GM23338 (cell line): ENCODE data around the gene FAM98C. TPM values are rescaled to one million over a fixed set of nuclear protein-coding genes. Genes with fewer than 3 reads are reported as not detected.

ENCODE experiments used
- ATAC-seq: fragments of 200-7000 bp; cut with Tn5 transposase; 3 replicates; pipeline ENCODE4 v1.9.1; 2020
- DNase-seq: peaks from one replicate; pipeline ENCODE4 v3.0.0-alpha.2; 2015; ENCODE audit warnings: low spot score
- H2AFZ ChIP-seq: fragments of 200-600 bp; sonication (generic); 2 replicates; pipeline ENCODE4 v1.8.0; 2016; ENCODE audit warnings: antibody characterized with exemption, mild to moderate bottlenecking, moderate library complexity
- H3F3A ChIP-seq: fragments of 200-600 bp; sonication (generic); replicated peaks from 2 replicates; pipeline ENCODE4 v1.8.0; 2017; ENCODE audit warnings: antibody characterized with exemption, mixed run types, low read depth
- H3K27ac ChIP-seq: fragments of 200-600 bp; sonication (generic); 2 replicates; pipeline ENCODE4 v1.6.1; 2016; ENCODE audit warnings: low read depth
- H3K27me3 ChIP-seq: fragments of 200-600 bp; sonication (generic); 2 replicates; pipeline ENCODE4 v1.8.0; 2016; ENCODE audit warnings: mild to moderate bottlenecking, mixed run types, moderate library complexity; ENCODE audit not compliant: insufficient read depth
- H3K36me3 ChIP-seq: fragments of 200-600 bp; sonication (generic); 2 replicates; pipeline ENCODE4 v1.8.0; 2016; ENCODE audit warnings: mild to moderate bottlenecking; ENCODE audit not compliant: insufficient read depth
- H3K4me1 ChIP-seq: fragments of 200-600 bp; sonication (generic); 2 replicates; pipeline ENCODE4 v1.8.0; 2016; ENCODE audit warnings: mild to moderate bottlenecking, moderate library complexity; ENCODE audit not compliant: insufficient read depth
- H3K4me2 ChIP-seq: fragments of 200-600 bp; sonication (generic); 2 replicates; pipeline ENCODE4 v1.7.1; 2017; ENCODE audit warnings: mixed run types
- H3K4me3 ChIP-seq: fragments of 200-600 bp; sonication (generic); 2 replicates; pipeline ENCODE4 v1.6.1; 2016; ENCODE audit warnings: mixed run types
- H3K79me2 ChIP-seq: fragments of 200-600 bp; sonication (generic); replicated peaks from 2 replicates; pipeline ENCODE4 v1.8.0; 2017; ENCODE audit warnings: mild to moderate bottlenecking; ENCODE audit not compliant: insufficient read depth
- H3K9me2 ChIP-seq: fragments of 200-600 bp; sonication (generic); 2 replicates; pipeline ENCODE4 v1.8.0; 2017; ENCODE audit not compliant: insufficient read depth
- H4K20me1 ChIP-seq: fragments of 200-600 bp; sonication (generic); replicated peaks from 2 replicates; pipeline ENCODE4 v1.8.0; 2017; ENCODE audit warnings: mild to moderate bottlenecking; ENCODE audit not compliant: insufficient read depth
- H3K27ac Mint-ChIP-seq: 2 replicates; pipeline ENCODE4 v1.8.0; 2020; ENCODE audit warnings: inconsistent platforms, mild to moderate bottlenecking, moderate library complexity, mixed read lengths
- H3K27me3 Mint-ChIP-seq: 3 replicates; pipeline ENCODE4 v1.8.0; 2022; ENCODE audit warnings: low read depth, mild to moderate bottlenecking, moderate library complexity, mixed read lengths, inconsistent platforms; ENCODE audit not compliant: insufficient read depth, poor library complexity
- H3K36me3 Mint-ChIP-seq: 3 replicates; pipeline ENCODE4 v1.8.0; 2021; ENCODE audit warnings: low read depth, mild to moderate bottlenecking, inconsistent platforms, moderate library complexity, mixed read lengths
- H3K4me1 Mint-ChIP-seq: 3 replicates; pipeline ENCODE4 v1.8.0; 2020; ENCODE audit warnings: mild to moderate bottlenecking, inconsistent platforms, mixed read lengths
- H3K4me3 Mint-ChIP-seq: 3 replicates; pipeline ENCODE4 v1.8.0; 2021; ENCODE audit warnings: moderate library complexity, mild to moderate bottlenecking, inconsistent platforms, mixed read lengths
- H3K9me3 Mint-ChIP-seq: 3 replicates; pipeline ENCODE4 v1.8.0; 2020; ENCODE audit warnings: moderate library complexity, mild to moderate bottlenecking, inconsistent platforms, mixed read lengths
- CREB1 ChIP-seq: fragments of 250-450 bp; sonication (Bioruptor Pico); IDR thresholded peaks from 2 replicates; pipeline ENCODE4 v1.5.0; 2020; ENCODE audit warnings: low read depth, mild to moderate bottlenecking, moderate library complexity
- EZH2 ChIP-seq: fragments of 200-600 bp; sonication (generic); IDR thresholded peaks from one replicate; pipeline ENCODE4 v1.8.0; 2017; ENCODE audit warnings: antibody characterized with exemption, mild to moderate bottlenecking, low read depth; ENCODE audit not compliant: unreplicated experiment
- EZH2phosphoT487 ChIP-seq: fragments of 200-600 bp; sonication (generic); IDR thresholded peaks from one replicate; pipeline ENCODE4 v1.8.1; 2018; ENCODE audit warnings: antibody characterized with exemption; ENCODE audit not compliant: unreplicated experiment
- JUNB ChIP-seq: IDR thresholded peaks from one replicate; pipeline ENCODE4 v1.6.1; 2016; ENCODE audit warnings: antibody characterized with exemption; ENCODE audit not compliant: unreplicated experiment
- STAT1 ChIP-seq: IDR thresholded peaks from one replicate; pipeline ENCODE4 v1.6.1; 2016; ENCODE audit warnings: antibody characterized with exemption; ENCODE audit not compliant: unreplicated experiment
- ZNF114 ChIP-seq: fragments of 250-450 bp; sonication (Bioruptor Pico); IDR thresholded peaks from 2 replicates; pipeline ENCODE4 v1.5.0; 2020; ENCODE audit warnings: mild to moderate bottlenecking, moderate library complexity
- polyA plus RNA-seq: library from polyadenylated mRNA; unstranded; fragments of >200 nt; fragmentation: Nextera tagmentation; extraction: Ambion mirVana; gene quantifications from 2 replicates; pipeline ENCODE4 v1.2.1, GENCODE V29; 2016
- total RNA-seq: library from RNA; depleted of rRNA; stranded (reverse); fragments of >200 nt; shearing (Covaris generic); gene quantifications from 2 replicates; pipeline ENCODE4 v1.2.3, GENCODE V29; 2014
- TF ChIP-seq, protein P1 (sequence below): IDR thresholded peaks from 2 replicates; pipeline ENCODE4 v1.6.1; 2016; ENCODE audit warnings: antibody characterized with exemption
- TF ChIP-seq, protein P2 (sequence below): IDR thresholded peaks from one replicate; pipeline ENCODE4 v1.6.1; 2018; ENCODE audit warnings: antibody characterized with exemption; ENCODE audit not compliant: unreplicated experiment
- TF ChIP-seq, protein P3 (sequence below), 2 experiments: fragments of 200-600 bp in 1 of 2; sonication (generic) in 1 of 2; conservative IDR thresholded peaks; 2 replicates each; pipeline versions ENCODE4 v1.5.1 to v1.6.1; 2016 to 2017; ENCODE audit warnings: antibody characterized with exemption in 2 of 2, low read depth in 2 of 2, mild to moderate bottlenecking in 2 of 2, moderate library complexity in 1 of 2

Gene FAM98C
- total and polyA plus RNA-seq, 2 experiments from 2014 or later = 4.3 to 7.6 TPM

DNA sequence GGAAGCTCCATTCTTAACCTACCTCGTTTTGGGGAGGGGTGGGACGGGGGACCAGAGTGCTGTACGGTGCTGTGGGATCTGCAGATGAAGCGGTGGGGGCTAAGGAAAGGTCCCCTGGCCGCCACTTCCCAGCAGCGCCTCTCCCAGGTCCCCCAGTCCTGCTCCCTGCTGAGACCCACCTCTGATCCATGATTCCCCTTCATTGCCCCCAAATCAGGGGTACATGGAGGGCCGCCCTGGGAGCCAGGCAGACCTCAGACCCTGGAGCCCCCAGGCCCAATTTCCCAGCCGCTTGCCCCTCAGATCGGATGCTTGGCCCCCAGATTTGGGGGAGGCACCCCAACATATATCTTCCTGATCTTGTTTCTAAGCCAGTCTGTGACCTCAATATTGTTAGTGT is 3.8 kb upstream of the FAM98C start (continued):
- TF ChIP-seq, protein P1, sequence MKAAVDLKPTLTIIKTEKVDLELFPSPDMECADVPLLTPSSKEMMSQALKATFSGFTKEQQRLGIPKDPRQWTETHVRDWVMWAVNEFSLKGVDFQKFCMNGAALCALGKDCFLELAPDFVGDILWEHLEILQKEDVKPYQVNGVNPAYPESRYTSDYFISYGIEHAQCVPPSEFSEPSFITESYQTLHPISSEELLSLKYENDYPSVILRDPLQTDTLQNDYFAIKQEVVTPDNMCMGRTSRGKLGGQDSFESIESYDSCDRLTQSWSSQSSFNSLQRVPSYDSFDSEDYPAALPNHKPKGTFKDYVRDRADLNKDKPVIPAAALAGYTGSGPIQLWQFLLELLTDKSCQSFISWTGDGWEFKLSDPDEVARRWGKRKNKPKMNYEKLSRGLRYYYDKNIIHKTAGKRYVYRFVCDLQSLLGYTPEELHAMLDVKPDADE = no peak
- no peak for TF ChIP-seq JUNB
- TF ChIP-seq EZH2phosphoT487 = no peak
- TF ChIP-seq, protein P2, sequence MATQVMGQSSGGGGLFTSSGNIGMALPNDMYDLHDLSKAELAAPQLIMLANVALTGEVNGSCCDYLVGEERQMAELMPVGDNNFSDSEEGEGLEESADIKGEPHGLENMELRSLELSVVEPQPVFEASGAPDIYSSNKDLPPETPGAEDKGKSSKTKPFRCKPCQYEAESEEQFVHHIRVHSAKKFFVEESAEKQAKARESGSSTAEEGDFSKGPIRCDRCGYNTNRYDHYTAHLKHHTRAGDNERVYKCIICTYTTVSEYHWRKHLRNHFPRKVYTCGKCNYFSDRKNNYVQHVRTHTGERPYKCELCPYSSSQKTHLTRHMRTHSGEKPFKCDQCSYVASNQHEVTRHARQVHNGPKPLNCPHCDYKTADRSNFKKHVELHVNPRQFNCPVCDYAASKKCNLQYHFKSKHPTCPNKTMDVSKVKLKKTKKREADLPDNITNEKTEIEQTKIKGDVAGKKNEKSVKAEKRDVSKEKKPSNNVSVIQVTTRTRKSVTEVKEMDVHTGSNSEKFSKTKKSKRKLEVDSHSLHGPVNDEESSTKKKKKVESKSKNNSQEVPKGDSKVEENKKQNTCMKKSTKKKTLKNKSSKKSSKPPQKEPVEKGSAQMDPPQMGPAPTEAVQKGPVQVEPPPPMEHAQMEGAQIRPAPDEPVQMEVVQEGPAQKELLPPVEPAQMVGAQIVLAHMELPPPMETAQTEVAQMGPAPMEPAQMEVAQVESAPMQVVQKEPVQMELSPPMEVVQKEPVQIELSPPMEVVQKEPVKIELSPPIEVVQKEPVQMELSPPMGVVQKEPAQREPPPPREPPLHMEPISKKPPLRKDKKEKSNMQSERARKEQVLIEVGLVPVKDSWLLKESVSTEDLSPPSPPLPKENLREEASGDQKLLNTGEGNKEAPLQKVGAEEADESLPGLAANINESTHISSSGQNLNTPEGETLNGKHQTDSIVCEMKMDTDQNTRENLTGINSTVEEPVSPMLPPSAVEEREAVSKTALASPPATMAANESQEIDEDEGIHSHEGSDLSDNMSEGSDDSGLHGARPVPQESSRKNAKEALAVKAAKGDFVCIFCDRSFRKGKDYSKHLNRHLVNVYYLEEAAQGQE = no peak
- no peak for TF ChIP-seq ZNF114 (CRISPR knock-in tag)
- no peak for TF ChIP-seq STAT1
- TF ChIP-seq CREB1 = no peak

DNA sequence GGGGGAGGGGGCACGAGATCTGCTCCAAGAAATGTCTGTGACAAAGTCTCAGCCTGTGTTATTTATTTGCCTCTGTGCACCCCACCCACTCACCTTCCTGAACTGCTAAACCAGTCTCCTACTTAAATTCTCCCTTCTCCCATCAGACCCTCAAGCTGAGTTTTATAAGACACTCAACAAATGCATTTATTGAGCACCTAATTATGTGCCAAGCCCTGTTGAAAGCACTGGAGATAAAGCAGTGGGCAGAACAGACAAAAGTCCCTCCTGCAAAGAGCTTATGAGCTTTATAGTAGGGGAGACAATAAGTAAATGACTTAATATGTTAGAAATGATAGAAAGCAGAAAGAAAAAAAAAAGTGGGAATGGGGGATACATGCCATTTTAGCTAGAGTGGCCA is 3.4 kb upstream of the FAM98C start:
- no peak overlapping the region for H3K27ac Mint-ChIP-seq
- no peak overlapping the region for H3K4me3 ChIP-seq
- no peak overlapping the region for H2AFZ ChIP-seq
- H3K36me3 ChIP-seq = no peaks in the 10 kb centered on the region
- peaks cover 9% of the 10 kb centered on the region for H3K36me3 Mint-ChIP-seq
- H3K4me1 Mint-ChIP-seq = peaks cover 11% of the 10 kb centered on the region; the same call in 2 of the 3 replicates
- no peak overlapping the region for H3K4me3 Mint-ChIP-seq
- H3K27me3 Mint-ChIP-seq = peaks cover 63% of the 10 kb centered on the region
- TF ChIP-seq CREB1 = no peak
- ATAC-seq = no peak
- no peak overlapping the region for H3K27ac ChIP-seq
- peaks cover 80% of the 10 kb centered on the region for H3K27me3 ChIP-seq
- peaks cover 4% of the 10 kb centered on the region; the same call in 2 of the 3 replicates for H3K9me3 Mint-ChIP-seq
- DNase-seq = no peak
- H3F3A ChIP-seq = 0 out of 2 replicates have a peak, but pooled peaks cover 8% of the 10 kb centered on the region
- peaks cover 6% of the 10 kb centered on the region; the same call in 1 of the 2 replicates for H3K9me2 ChIP-seq
- peaks cover 5% of the 10 kb centered on the region; the same call in 1 of the 2 replicates for H3K4me1 ChIP-seq
- H3K4me2 ChIP-seq = no peak overlapping the region
- H4K20me1 ChIP-seq = no peaks in the 10 kb centered on the region
- H3K79me2 ChIP-seq = no peaks in the 10 kb centered on the region

DNA sequence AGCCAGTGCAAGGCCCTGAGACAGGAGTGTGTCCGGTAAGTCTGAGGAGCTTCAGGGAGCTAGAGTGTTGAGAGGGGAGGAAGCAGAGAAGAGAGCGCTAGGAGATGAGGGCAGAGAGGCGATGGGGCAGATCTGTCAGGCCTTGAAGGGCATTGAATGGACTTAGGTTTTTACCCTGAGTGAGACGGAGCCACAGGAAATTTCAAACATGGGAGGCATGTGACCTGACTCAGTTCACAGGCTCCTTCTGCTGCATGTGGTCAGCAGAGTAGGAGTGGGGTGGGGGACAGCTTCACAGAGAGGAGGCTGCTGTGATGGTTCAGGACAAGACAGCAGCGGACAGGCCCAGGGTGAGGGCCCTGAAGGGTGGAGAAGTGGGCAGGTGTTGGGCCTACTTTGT is 2.5 kb upstream of the FAM98C start:
- H3K27ac ChIP-seq = no peak overlapping the region
- ATAC-seq (no peak), DNase-seq (no peak)
- Mint-ChIP-seq H3K27me3 (peaks cover 57% of the 10 kb centered on the region), H3K27ac (no peak overlapping the region), H3K4me3 (no peak overlapping the region; the same call in 2 of the 3 replicates), H3K36me3 (peaks cover 9% of the 10 kb centered on the region), H3K9me3 (peaks cover 4% of the 10 kb centered on the region; the same call in 2 of the 3 replicates), H3K4me1 (0 out of 3 replicates have a peak, but pooled peaks cover 6% of the 10 kb centered on the region)
- no peak overlapping the region for H3K4me3 ChIP-seq
- TF ChIP-seq, protein P3, sequence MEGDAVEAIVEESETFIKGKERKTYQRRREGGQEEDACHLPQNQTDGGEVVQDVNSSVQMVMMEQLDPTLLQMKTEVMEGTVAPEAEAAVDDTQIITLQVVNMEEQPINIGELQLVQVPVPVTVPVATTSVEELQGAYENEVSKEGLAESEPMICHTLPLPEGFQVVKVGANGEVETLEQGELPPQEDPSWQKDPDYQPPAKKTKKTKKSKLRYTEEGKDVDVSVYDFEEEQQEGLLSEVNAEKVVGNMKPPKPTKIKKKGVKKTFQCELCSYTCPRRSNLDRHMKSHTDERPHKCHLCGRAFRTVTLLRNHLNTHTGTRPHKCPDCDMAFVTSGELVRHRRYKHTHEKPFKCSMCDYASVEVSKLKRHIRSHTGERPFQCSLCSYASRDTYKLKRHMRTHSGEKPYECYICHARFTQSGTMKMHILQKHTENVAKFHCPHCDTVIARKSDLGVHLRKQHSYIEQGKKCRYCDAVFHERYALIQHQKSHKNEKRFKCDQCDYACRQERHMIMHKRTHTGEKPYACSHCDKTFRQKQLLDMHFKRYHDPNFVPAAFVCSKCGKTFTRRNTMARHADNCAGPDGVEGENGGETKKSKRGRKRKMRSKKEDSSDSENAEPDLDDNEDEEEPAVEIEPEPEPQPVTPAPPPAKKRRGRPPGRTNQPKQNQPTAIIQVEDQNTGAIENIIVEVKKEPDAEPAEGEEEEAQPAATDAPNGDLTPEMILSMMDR (conservative IDR thresholded peaks at IDR 0.05; ENCODE audit: low read depth in 2 of 2) = no peak
- TF ChIP-seq, protein P1 = no peak
- TF ChIP-seq STAT1 (no peak), ZNF114 (CRISPR knock-in tag) (no peak), EZH2 (no peak)
- no peak overlapping the region for H3K4me2 ChIP-seq
- H3K4me1 ChIP-seq = no peaks in the 10 kb centered on the region
- peaks cover 6% of the 10 kb centered on the region; the same call in 1 of the 2 replicates for H3K9me2 ChIP-seq
- no peaks in the 10 kb centered on the region; the same call in 1 of the 2 replicates for H4K20me1 ChIP-seq
- H2AFZ ChIP-seq = no peak overlapping the region
- no peaks in the 10 kb centered on the region for H3K79me2 ChIP-seq
- H3K36me3 ChIP-seq = no peaks in the 10 kb centered on the region
- peaks cover 73% of the 10 kb centered on the region for H3K27me3 ChIP-seq
- H3F3A ChIP-seq = 0 out of 2 replicates have a peak, but pooled peaks cover 5% of the 10 kb centered on the region
